Measurements from ENCODE around the gene XRCC1.
A peak's percentile ranks its signal among the peaks of the same experiment; 100 is the strongest.
"Not testable (repeated sequence)": the region's sequence is repeated elsewhere in the genome, so short reads cannot be mapped to it uniquely, and the experiment has no call there.

Gene XRCC1

GRCh38 chr19:43574424-43575155 lies 737 bp downstream of the XRCC1 start:
- DNase-seq = no peak

DNA sequence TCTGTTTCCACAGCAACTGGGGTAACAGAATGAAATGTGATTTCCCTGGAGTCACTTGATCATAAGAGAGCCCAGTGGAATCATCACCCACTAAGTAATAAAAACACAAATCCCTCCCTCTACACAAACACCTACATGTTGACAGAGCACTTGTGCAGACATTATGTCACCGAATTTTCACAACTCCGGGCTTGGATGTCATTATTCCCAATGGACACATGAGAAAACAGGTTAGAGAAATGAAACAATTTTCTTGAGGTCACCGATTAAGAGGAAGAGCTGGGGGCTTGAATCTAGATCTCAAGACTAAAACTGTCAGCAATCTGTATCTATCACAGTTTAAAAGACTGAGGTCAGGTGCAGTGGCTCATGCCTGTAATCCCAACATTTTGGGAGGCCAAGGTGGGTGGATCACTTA lies 3.1 kb downstream of the XRCC1 start:
- no peak for DNase-seq

GRCh38 chr19:43570174-43570791 lies 5.0 kb downstream of the XRCC1 start:
- DNase-seq = no peak

GRCh38 chr19:43569657-43570056 lies 5.7 kb downstream of the XRCC1 start:
- DNase-seq = no peak

- peak; percentile 51 for DNase-seq
These were observed 10.5 kb downstream of the XRCC1 start for GRCh38 chr19:43564800-43565199.

DNA sequence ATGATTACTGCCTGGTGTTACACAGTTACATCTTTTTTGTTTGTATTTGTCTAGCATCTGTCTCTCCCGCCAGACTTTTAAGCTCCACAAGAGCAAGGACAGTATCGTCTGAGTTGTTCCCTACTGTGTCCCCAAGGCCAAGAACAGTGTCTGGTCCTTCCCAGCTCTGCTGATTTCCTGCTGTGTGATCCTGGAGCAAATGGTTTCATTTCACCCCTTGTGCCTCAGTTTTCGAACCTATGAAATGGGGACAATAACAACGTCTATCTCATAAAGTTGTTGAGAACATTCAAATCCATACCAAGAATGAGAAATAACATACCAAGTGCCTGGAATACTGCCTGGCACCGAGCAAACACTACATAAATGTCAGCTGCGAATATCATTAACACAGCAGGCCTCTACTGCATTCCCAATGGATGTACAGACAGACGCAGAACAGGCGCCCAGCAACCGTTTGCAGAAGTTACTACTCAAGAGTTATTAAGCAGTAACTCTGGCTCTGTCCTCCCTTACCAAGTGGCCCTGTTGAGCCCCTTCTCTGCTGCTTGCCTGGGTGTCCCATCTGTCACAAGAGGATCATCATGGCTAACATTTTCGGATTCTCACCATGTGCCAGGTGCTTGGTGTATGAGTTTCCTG lies 11.4 kb downstream of the XRCC1 start:
- DNase-seq = no peak

DNA sequence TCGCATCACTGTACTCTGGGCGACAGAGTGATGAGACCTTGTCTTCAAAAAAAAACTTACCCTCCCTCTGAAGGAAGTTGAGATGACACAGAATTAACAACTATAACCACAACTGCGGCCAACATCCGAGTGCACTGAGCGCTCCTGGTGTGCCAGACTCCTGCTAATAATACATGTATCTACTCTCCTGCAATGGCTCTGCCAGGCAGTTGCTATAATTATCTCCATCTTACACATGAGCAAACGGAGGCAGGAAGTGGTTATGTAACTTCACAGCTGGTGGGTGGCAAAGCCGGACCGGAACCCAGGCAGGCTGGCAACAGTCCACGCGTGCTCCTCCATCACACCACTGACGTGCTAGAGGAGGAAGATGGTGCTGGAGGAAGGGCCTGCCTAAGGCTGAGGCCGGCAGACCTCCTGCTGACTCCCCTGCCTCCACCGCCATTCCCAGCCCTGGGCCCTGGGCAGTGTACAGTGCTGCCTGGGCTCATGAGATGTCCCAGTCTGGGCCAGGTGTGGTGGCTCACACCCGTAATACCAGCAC lies 12.6 kb downstream of the XRCC1 start:
- no peak for DNase-seq

DNA sequence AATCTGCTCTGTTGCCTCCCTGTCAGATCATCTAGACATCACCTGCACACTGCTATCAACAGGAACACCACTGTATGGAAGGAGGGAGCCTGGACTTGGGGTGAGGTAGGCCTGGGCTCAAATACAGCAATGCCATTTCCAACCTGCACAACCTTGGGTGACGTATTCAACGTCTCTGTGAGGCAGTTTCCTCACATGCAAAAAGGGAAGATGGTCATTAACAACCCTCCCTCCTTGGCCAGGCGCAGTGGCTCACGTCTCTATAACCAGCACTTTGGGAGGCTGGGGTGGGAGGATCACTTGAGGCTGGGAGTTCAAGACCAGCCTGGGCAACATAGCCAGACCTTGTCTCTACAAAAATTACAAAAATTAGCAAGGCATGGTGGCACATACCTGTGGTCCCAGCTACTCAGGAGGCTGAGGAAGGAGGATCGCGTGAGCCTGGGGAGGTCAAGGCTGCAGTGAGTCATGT lies 13.1 kb downstream of the XRCC1 start:
- DNase-seq = no peak

DNA sequence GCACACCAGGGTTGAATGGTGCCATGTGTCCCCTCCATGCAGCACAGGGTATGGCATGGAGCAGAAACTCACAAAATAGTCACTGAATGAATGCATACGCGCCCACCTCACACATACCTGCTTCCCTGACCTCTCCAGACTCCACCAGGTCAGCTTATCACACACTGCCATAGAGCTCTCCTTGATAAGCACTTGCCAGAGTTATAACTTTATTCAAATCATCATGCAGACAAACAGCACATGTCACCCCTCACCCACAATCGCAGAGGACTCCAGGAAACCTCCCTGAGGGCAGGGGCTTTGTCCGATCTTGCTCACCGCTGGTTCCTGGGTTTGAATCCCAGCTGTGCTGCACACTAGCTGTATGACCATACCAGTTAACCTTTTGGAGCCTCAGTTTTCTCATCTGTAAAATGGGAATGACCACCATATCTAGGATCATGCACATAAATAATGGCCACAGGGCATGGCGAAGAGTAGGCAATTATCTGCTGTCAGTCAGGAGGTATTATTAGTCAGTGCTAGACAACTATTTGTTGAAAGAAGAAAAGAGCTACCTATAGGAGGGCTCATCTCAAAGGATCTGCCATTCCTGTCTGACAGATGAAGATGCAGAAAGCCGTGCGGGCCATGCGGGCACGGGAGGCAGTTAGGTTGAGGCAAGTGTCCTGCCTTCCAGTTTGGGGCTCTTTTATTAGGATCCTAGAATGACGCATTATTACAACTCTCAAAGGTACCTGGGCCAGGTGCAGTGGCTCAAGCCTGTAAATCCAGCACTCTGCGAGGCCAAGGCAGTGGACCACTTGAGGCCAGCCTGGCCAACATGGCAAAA lies 14.0 kb downstream of the XRCC1 start:
- DNase-seq = no peak

- DNase-seq = no peak
These were observed 14.6 kb downstream of the XRCC1 start for GRCh38 chr19:43560687-43561086.

- DNase-seq = no peak
These were observed 20.0 kb downstream of the XRCC1 start for GRCh38 chr19:43555185-43555770.

DNA sequence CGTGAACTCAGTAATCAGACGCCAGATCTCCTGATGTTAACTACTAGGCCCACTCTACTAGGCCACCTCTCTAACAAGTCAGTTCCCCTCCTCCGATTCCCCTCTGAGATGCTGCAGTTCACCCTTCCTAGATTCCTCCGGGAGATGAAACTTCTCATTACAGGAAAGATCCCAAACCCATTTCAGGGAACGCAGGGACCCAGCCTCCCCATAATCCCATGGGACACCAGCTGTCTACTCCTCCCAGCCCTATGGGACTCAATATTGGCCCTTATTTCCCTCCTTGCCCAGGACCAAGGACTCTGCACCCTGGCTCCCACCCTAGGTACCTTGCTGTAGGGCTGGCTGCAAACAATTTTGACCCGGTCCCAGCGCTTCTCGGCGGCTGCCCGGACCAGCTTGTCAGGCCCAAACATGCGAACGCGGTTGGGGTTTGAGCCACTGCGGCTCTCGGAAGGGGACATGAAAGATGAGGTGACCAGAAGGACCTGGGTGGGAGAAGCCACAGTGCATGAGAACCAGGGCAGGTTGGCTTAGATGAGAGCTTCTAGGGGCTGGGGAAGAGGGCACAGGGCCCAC lies 20.9 kb downstream of the XRCC1 start:
- DNase-seq = no peak

- no peak for DNase-seq
These were observed 21.7 kb downstream of the XRCC1 start for GRCh38 chr19:43553656-43554055.

DNA sequence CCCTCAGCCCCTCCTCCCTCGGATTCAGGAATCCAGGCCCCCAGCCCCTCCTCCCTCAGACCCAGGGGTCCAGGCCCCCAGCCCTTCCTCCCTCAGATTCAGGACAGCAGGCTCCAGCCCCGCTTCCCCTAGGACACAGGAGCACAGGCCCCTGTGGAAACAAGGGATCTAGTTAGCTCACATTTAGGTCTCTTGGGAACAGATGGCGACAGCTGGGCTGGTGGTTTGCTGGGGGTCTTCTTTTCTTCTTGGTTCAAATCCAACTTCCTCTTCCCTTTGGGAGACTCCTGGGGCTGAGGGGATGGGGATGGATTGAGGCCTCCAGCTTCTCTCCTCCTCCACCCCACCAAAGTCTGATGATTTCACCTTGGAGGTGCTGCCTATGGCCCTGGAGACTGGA lies 22.7 kb downstream of the XRCC1 start:
- DNase-seq = no peak

- DNase-seq = no peak
These were observed 23.2 kb downstream of the XRCC1 start for GRCh38 chr19:43552198-43552450.

DNA sequence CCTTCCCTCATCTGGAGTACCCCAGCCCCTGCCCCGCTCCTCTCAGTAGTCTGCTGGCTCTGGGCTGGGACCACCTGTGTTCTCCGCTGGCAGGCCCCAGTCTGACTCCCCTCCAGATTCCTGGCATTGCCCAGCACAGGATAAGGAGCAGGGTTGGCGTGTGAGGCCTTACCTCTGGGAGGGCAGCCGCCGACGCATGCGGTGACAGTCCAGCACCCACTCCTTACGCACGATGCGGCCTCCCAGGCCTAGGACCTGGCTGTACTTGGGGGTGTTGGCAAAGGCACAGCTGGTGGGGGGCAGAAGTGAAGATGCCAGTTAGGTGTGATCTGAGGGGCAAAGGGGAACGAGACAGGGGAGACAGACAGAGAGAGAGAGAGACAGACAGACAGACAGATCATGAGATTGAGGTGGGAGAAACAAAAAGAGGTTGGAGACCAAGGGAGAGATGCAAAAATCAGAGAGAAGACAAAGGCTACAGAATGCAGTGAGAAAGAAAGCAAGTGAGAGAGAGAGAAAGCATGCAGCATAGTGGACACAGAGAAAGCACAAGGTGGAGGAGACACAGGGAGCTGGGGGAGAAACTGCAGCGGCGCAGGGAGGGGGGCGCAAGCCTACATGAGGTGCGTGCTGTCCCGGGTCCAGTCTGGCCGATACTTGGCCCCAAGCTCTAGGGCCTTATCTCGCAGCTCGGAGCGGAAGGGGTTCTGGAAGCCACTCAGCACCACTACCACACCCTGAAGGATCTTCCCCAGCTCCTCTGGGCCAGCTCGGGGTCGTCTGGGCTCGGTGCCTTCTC lies 23.7 kb downstream of the XRCC1 start:
- no peak for DNase-seq

GRCh38 chr19:43548706-43549105 lies 26.6 kb downstream of the XRCC1 start:
- no peak for DNase-seq

GRCh38 chr19:43547926-43548325 lies 27.4 kb downstream of the XRCC1 start:
- not testable (repeated sequence) for DNase-seq

DNA sequence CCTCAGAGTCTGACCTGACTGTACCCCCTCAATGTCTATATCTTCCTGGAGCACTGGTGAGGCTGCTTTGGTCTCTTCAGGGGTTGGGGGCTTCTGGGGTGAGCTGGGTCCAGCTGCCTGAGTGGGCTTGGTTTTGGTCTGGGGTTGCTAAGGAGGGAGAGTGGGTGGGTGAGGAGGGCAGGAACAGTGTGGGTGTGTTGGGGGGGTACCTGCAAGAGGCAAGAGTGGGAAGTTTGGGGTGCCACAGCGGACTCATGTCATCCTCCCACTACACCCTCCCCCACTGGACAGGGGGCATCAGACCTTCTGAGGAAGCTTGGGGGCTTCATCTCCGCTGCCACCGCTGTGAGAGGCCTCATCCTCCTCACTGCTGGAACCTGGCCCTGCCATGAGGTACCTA lies 28.7 kb downstream of the XRCC1 start:
- DNase-seq = no peak

GRCh38 chr19:43545981-43546380 lies 29.3 kb downstream of the XRCC1 start:
- DNase-seq = no peak

DNA sequence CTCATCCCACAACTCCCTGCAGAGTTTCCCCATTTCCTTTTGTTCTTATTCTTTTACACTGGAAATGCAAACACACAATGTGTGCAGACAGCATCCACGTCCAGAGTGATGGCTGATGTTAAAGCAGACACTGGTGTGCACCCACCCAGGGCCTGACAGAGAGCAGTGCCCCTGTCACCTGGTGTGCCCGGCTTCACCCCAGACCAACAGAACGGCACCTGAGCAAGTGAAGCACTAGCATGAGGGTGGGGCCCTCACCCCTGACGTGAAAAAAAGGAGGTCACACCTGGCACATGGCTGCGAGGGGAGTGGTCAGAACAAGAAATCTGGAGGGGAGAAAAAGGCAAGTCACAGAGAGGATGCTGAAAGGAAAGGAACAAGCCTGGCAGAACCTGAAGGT lies 30.1 kb downstream of the XRCC1 start:
- no peak for DNase-seq

- DNase-seq = no peak
These were observed 31.2 kb downstream of the XRCC1 start for GRCh38 chr19:43544077-43544476.

All from DMS79 (cell line).